Subcutaneous adipose tissue (tissue), 4 donors: Measurements from ENCODE around the gene UNCX. TPM values are rescaled to one million over a fixed set of nuclear protein-coding genes. Genes with fewer than 3 reads are reported as not detected.

Experiments used
- total RNA-seq, 4 donors: library from RNA; depleted of rRNA; stranded (reverse); fragments of >200 nt; gene quantifications; one replicate each; pipeline ENCODE4 v1.1.0, GENCODE V29; 2016
- TF ChIP-seq, protein P1 (sequence below): fragments of 450-650 bp; IDR thresholded peaks from one replicate; pipeline ENCODE4 v1.5.1; 2016; ENCODE audit warnings: low read depth, mild to moderate bottlenecking, control low read depth, antibody characterized with exemption, moderate library complexity

UNCX gene
- total RNA-seq, 4 donors from 2014 or later: not detected

DNA sequence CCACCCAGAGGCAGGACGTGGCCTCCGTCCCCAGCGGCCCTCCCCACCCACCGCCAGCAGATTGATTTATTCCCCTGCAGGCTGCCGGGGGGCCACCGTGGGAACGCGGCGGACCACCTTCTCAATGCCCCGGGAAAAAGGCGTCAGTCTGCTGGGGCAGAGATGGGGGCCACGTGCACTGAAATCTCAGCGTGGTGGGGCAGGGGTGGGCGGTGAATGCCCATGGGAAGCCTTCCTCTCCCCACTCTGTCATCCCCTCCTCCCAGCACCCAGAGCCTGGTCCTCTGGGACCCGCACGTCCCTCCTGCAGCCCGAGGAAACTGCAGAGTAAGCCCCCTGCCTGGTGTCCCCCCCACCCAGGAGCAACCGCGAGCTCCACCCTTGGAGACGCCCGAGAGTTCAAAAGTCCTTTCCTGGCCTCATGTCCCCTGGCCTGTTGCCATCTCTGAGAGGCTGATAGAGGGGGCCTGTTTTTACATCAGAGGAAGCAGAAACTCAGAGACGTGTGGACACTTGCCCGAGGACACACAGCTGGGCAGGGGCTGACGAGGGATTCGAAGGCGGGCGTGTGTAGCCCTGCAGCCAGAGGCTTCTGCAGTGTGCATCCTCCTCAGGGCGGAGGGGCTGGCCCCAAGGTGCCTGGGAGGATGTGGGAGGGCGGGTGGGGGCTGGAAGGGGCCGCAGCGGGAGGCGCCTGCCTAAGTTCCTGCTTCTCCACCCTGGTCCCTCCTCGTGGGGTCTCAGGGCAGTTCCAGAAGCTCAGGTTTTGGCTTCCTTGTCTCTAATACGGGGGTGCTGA, 21.8 kb downstream of the UNCX start:
- TF ChIP-seq, protein P1, sequence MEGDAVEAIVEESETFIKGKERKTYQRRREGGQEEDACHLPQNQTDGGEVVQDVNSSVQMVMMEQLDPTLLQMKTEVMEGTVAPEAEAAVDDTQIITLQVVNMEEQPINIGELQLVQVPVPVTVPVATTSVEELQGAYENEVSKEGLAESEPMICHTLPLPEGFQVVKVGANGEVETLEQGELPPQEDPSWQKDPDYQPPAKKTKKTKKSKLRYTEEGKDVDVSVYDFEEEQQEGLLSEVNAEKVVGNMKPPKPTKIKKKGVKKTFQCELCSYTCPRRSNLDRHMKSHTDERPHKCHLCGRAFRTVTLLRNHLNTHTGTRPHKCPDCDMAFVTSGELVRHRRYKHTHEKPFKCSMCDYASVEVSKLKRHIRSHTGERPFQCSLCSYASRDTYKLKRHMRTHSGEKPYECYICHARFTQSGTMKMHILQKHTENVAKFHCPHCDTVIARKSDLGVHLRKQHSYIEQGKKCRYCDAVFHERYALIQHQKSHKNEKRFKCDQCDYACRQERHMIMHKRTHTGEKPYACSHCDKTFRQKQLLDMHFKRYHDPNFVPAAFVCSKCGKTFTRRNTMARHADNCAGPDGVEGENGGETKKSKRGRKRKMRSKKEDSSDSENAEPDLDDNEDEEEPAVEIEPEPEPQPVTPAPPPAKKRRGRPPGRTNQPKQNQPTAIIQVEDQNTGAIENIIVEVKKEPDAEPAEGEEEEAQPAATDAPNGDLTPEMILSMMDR: no peak

DNA sequence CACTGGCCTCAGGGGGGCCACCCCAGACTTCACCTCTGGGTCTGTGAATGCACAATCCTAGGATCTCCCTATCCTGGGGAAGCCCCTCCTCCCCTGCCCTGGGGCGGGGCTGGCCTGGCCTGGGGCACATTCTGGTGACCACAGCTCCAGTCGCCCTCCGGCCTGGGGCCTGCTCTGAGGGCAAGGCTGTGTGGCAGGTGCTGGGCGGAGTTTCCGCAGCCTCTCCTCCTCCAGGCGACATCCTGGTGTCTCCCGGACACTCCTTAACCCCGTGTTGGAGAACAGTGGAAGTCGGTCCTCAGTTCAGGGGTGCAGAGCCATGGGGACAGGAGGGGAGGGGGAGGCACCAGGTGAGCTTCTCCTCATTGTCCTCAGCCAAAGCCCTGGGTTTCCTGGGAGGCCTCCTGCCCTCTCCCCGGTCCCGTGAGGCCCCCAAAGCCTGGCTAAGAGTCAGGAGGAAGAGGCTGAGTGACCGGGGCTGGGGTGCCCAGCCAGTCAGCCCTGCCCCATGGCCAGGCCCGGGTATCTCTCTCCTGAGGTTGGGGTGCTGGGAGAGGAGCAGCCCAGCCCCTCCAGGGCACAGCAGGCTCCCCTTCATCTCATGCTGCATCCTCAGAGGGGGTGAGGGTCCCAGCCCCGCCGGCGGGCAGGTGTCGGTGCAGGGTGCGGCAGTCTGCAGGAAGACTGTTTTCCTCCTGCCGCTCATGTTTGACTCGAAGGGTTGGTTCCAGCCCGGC, 22.6 kb downstream of the UNCX start:
- TF ChIP-seq, protein P1: no peak

DNA sequence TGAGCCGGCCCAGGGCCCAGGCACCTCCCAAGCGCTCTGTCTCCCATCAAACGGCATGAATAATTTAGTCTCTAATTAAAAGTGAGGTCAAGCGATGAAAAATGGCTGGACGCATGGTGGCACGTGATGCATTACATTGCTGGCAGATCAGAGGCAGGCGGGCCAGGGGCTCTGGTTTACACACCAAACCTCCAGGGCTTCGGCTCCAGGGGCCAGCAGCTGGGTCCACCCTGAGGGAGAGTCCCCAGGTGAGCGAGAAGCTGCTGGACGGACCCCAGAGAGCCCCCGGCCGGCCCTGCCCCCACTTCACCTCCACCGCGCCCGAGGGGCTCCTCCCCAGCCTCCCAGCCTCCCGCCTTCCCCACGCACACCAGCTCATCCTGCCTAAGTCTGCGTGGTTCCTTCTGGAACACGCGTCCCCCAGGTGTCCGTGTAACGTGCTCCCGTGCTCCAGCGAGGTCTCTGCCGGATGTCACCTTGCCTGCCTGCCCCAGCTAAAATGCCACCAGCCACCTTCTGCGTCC, 23.2 kb downstream of the UNCX start:
- TF ChIP-seq, protein P1: no peak

DNA sequence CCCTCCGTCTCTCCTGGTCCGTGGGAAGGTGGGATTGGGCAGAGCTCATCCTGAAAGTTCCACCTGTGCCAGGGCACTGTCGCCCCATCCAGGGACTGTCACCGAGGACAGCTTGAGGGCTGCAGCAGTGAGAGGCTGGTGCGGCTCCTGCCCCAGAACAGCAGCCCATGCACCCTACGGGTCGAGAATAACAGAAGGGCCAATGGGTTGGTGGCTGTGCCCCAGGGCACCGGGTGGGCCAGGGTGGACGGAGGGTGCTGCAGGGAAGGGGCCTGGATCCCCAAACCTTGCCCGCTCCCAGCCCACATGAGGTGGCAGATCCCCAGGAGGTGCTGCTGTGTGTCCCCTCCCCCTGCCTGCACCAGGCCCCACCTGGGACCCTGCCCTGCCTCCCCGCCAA, 23.9 kb downstream of the UNCX start:
- TF ChIP-seq, protein P1: no peak

DNA sequence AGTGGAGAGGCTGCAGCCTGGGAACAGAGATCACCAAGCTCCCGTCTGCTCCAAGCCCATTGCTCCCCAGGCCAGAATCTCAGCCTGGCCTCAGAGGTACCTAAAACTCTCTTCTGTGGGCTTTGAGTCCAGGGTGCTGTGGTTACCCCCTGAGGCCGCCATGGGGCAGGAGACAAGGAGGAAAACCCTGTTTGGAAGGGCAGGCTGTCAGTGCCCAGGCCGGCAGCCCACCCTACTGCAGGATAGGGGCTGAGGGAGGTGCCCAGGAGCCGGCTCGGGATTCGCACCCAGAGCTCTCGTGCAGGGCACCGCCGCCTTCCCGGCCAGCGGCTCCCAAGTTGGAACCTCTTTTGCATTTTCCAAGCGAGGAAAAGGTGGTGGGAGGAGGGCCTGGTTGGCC, 24.5 kb downstream of the UNCX start:
- TF ChIP-seq, protein P1: no peak

DNA sequence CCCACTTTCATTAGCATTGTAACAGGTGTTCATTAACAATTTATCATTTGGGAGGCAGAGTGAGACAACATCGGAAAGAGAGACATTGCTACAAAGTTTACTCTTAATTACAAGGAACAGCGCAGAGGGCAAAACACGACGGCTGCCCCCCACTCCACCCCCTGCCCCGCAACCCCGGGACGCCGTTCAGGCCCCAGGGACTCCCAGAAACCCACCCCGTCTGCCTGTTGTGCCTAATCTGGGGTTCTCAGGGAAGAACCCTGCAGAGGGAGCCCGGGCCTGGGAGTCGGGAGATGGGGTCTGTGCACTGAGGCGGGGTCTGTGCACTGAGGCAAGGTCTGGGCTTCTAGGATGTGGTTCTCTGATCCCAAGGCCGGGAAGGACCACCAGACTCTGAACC, 25.2 kb downstream of the UNCX start:
- TF ChIP-seq, protein P1: no peak

DNA sequence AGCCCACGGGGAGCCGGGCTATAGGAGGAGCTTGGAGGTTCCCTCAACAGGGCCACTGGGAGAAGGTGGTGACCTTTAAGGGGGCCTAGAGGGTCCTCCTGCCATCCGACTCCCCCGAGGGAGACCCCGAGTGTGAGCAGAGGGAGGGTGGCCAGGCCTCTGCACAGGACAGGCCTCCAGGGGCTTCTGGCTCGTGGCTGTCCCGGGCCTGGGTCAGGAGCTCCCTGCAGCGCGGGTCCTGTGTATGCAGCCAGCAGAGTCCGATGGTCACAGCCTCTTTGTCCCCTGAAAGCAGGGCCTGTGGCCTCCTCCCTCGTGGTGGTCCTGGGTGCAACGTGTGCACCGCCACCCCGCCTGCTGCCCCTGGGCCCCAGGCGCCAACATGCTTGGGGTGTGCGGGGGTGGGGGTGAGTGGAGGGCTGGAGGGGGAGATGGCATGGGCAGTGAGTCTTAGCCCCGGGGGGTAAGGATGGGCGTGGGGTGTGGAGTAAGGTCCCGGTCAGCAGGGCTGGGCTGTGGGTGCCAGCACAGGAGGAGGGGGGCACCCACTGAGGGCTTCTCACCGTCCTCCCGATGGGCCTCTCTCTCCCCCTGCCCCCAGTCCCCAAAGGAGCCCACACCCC, 27.1 kb downstream of the UNCX start:
- TF ChIP-seq, protein P1: no peak
